Spinal cord (tissue), 10 donors: Measurements from ENCODE around the gene OSBP. TPM values are rescaled to one million over a fixed set of nuclear protein-coding genes. Genes with fewer than 3 reads are reported as not detected.

Experiments used
- DNase-seq, 6 donors: peaks; one replicate each; pipeline versions ENCODE4 v3.0.0 to v3.0.0-alpha.2; 2013 to 2015; ENCODE audit warnings: low spot score in 6 of 6, low read depth in 4 of 6
- H3K27ac ChIP-seq: one replicate; pipeline ENCODE4 v1.5.1; 2013; ENCODE audit warnings: low read depth, low read length, control low read depth
- H3K27me3 ChIP-seq: one replicate; pipeline ENCODE4 v1.6.1; 2013; ENCODE audit warnings: low read length; ENCODE audit not compliant: control insufficient read depth, insufficient read depth
- H3K36me3 ChIP-seq: one replicate; pipeline ENCODE4 v1.6.1; 2013; ENCODE audit warnings: low read length; ENCODE audit not compliant: control insufficient read depth, insufficient read depth
- H3K4me1 ChIP-seq: one replicate; pipeline ENCODE4 v1.6.1; 2013; ENCODE audit warnings: low read length; ENCODE audit not compliant: control insufficient read depth, insufficient read depth
- H3K4me3 ChIP-seq: one replicate; pipeline ENCODE4 v1.5.1; 2013; ENCODE audit warnings: low read depth, low read length, control low read depth
- H3K9me3 ChIP-seq: one replicate; pipeline ENCODE4 v1.6.1; 2013; ENCODE audit warnings: low read length; ENCODE audit not compliant: control insufficient read depth, insufficient read depth
- WGBS: methylation state at CpG from one replicate; pipeline ENCODE4 v1.1.5; 2013; ENCODE audit warnings: missing lambda C conversion rate; ENCODE audit not compliant: insufficient coverage; 5-methylcytosine and 5-hydroxymethylcytosine counted together
- long read RNA-seq, 4 donors: transcript quantifications; one replicate each; lab custom pipeline, GENCODE V29; 2026
- polyA plus RNA-seq, 2 donors: library from polyadenylated mRNA; unstranded; fragments of 120-200 nt; gene quantifications; one replicate each; pipeline ENCODE4 v1.2.1, GENCODE V29; 2013; ENCODE audit not compliant: insufficient read length in 2 of 2
- total RNA-seq, 2 donors: library from RNA; depleted of rRNA in 1 of 2; stranded (reverse); fragments of 120-200 nt in 1 of 2; fragments of >200 nt in 1 of 2; gene quantifications; one replicate each; pipeline versions ENCODE4 v1.2.3 to v1.2.4, GENCODE V29; 2013 to 2014
- donor health status: healthy.

Gene OSBP
- 10 to 100 TPM; 28.6 to 42.6 TPM for total RNA-seq
- polyA plus RNA-seq: 10 to 100 TPM; 33.2 to 35.9 TPM
- long read RNA-seq, donor 1, full-length matches to known transcripts: 3 of 3 reads
- long read RNA-seq, donor 1, partial matches to known transcripts: 0 of 3 reads
- long read RNA-seq, donor 1, other reads (novel, unspliced or antisense): 0 of 3 reads
- long read RNA-seq, donor 2, full-length matches to known transcripts: 2 of 2 reads
- long read RNA-seq, donor 2, partial matches to known transcripts: 0 of 2 reads
- long read RNA-seq, donor 2, other reads (novel, unspliced or antisense): 0 of 2 reads
- long read RNA-seq, donor 3, full-length matches to known transcripts: 2 of 2 reads
- long read RNA-seq, donor 3, partial matches to known transcripts: 0 of 2 reads
- long read RNA-seq, donor 3, other reads (novel, unspliced or antisense): 0 of 2 reads
- long read RNA-seq, donor 4, full-length matches to known transcripts: 2 of 2 reads
- long read RNA-seq, donor 4, partial matches to known transcripts: 0 of 2 reads
- long read RNA-seq, donor 4, other reads (novel, unspliced or antisense): 0 of 2 reads

- Histone ChIP-seq H3K36me3 (no peaks in the 10 kb centered on the region), H3K27ac (peak within 1 kb of the TSS; percentile 94), H3K9me3 (no peaks in the 10 kb centered on the region), H3K4me1 (peaks cover 7% of the 10 kb centered on the region), H3K4me3 (peak within 1 kb of the TSS; percentile 90), H3K27me3 (no peaks in the 10 kb centered on the region)
- DNase-seq: peak; percentile 100
- 0% methylated on average over 44 of the region's 55 CpGs for WGBS
Measured at GRCh38 chr11:59615637-59616395, at the start of gene OSBP. Gene OSBP (minus strand): TSS chr11:59615774. CDS start chr11:59615664, 110 bp downstream.

GRCh38 chr11:59660621-59661020 lies 45.0 kb upstream of the OSBP start:
- H3K4me3 ChIP-seq: no peak overlapping the region
- 91% methylated on average over 1 of the region's 1 CpG for WGBS
- no peaks in the 10 kb centered on the region for H3K4me1 ChIP-seq
- no peaks in the 10 kb centered on the region for H3K9me3 ChIP-seq
- H3K36me3 ChIP-seq: peaks cover 34% of the 10 kb centered on the region
- H3K27me3 ChIP-seq: no peaks in the 10 kb centered on the region
- H3K27ac ChIP-seq: no peak overlapping the region
- no peak for DNase-seq

- WGBS: no CpG with 5 or more reads among the region's 2 CpGs
- no peaks in the 10 kb centered on the region for H3K27me3 ChIP-seq
- H3K9me3 ChIP-seq: no peaks in the 10 kb centered on the region
- no peaks in the 10 kb centered on the region for H3K4me1 ChIP-seq
- H3K36me3 ChIP-seq: peaks cover 35% of the 10 kb centered on the region
- H3K27ac ChIP-seq: no peak overlapping the region
- DNase-seq: no peak
- H3K4me3 ChIP-seq: no peak overlapping the region
Measured at GRCh38 chr11:59659981-59660380, 44.4 kb upstream of the OSBP start.

- no peaks in the 10 kb centered on the region for H3K27me3 ChIP-seq
- no peaks in the 10 kb centered on the region for H3K9me3 ChIP-seq
- H3K27ac ChIP-seq: no peak overlapping the region
- 96% methylated on average over 2 of the region's 5 CpGs for WGBS
- no peaks in the 10 kb centered on the region for H3K4me1 ChIP-seq
- no peak for DNase-seq
- H3K36me3 ChIP-seq: peaks cover 35% of the 10 kb centered on the region
- no peak overlapping the region for H3K4me3 ChIP-seq
Measured at GRCh38 chr11:59658036-59658435, 42.5 kb upstream of the OSBP start.

GRCh38 chr11:59654893-59655292 lies 39.3 kb upstream of the OSBP start:
- DNase-seq: no peak
- Histone ChIP-seq H3K27me3 (no peaks in the 10 kb centered on the region), H3K4me1 (no peaks in the 10 kb centered on the region), H3K4me3 (no peak overlapping the region), H3K9me3 (no peaks in the 10 kb centered on the region), H3K27ac (no peak overlapping the region), H3K36me3 (peaks cover 44% of the 10 kb centered on the region)
- WGBS: 92% methylated on average over 2 of the region's 4 CpGs

- no peaks in the 10 kb centered on the region for H3K4me1 ChIP-seq
- no peaks in the 10 kb centered on the region for H3K27me3 ChIP-seq
- H3K9me3 ChIP-seq: no peaks in the 10 kb centered on the region
- no peak overlapping the region for H3K27ac ChIP-seq
- no CpG with 5 or more reads among the region's 3 CpGs for WGBS
- H3K36me3 ChIP-seq: peaks cover 32% of the 10 kb centered on the region
- no peak overlapping the region for H3K4me3 ChIP-seq
- DNase-seq: no peak
Measured at GRCh38 chr11:59647245-59647980, 31.8 kb upstream of the OSBP start.

- H3K9me3 ChIP-seq: no peaks in the 10 kb centered on the region
- no peak for DNase-seq
- no peak overlapping the region for H3K27ac ChIP-seq
- peaks cover 34% of the 10 kb centered on the region for H3K36me3 ChIP-seq
- H3K27me3 ChIP-seq: no peaks in the 10 kb centered on the region
- no peak overlapping the region for H3K4me3 ChIP-seq
- 71% methylated on average over 1 of the region's 3 CpGs for WGBS
- no peaks in the 10 kb centered on the region for H3K4me1 ChIP-seq
Measured at GRCh38 chr11:59644528-59644927, 29.0 kb upstream of the OSBP start.

GRCh38 chr11:59643390-59643789 lies 27.8 kb upstream of the OSBP start:
- no CpG with 5 or more reads among the region's 3 CpGs for WGBS
- H3K36me3 ChIP-seq: peaks cover 45% of the 10 kb centered on the region

GRCh38 chr11:59641156-59641555 lies 25.6 kb upstream of the OSBP start:
- DNase-seq: no peak
- no peaks in the 10 kb centered on the region for H3K4me1 ChIP-seq
- no peaks in the 10 kb centered on the region for H3K27me3 ChIP-seq
- no peak overlapping the region for H3K27ac ChIP-seq
- 100% methylated on average over 2 of the region's 3 CpGs for WGBS
- H3K36me3 ChIP-seq: peaks cover 41% of the 10 kb centered on the region
- H3K4me3 ChIP-seq: no peak overlapping the region
- H3K9me3 ChIP-seq: no peaks in the 10 kb centered on the region

More at GRCh38 chr11:59643390-59643789, 27.8 kb upstream of the OSBP start:
- no peak for DNase-seq
- H3K27me3 ChIP-seq: no peaks in the 10 kb centered on the region
- H3K27ac ChIP-seq: no peak overlapping the region
- H3K4me1 ChIP-seq: no peaks in the 10 kb centered on the region
- H3K4me3 ChIP-seq: no peak overlapping the region
- no peaks in the 10 kb centered on the region for H3K9me3 ChIP-seq
